NCI-H748 (cell line): Measurements from ENCODE around the gene MAPKAP1.

ENCODE experiments used
- DNase-seq: peaks from one replicate; lab custom pipeline; 2025; ENCODE audit not compliant: unreplicated experiment; lab: John Stamatoyannopoulos, UW

MAPKAP1 gene

DNA sequence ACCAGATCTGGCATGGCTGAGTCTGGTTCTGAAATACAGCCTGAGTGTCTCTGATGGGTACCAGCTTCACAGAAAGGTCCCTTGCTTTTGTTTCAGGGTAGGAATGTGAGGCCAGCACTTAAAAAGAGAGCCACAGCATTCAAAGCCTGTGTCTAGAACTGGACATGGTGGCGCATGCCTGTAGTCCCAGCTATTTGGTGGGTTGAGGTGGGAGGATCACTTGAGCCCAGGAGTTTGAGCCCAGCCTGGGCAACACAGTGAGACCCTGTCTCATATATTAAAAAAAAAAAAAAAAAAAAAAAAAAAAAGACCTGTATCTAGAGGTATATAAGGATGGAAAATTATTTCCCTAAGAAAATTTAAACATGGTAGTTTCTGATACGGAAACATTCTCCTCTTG is 243.1 kb downstream of the MAPKAP1 start:
- DNase-seq: no peak

- no peak for DNase-seq
Observed at GRCh38 chr9:125462861-125463291, 244.1 kb downstream of the MAPKAP1 start.

GRCh38 chr9:125461636-125462190 is 245.3 kb downstream of the MAPKAP1 start:
- no peak for DNase-seq

DNA sequence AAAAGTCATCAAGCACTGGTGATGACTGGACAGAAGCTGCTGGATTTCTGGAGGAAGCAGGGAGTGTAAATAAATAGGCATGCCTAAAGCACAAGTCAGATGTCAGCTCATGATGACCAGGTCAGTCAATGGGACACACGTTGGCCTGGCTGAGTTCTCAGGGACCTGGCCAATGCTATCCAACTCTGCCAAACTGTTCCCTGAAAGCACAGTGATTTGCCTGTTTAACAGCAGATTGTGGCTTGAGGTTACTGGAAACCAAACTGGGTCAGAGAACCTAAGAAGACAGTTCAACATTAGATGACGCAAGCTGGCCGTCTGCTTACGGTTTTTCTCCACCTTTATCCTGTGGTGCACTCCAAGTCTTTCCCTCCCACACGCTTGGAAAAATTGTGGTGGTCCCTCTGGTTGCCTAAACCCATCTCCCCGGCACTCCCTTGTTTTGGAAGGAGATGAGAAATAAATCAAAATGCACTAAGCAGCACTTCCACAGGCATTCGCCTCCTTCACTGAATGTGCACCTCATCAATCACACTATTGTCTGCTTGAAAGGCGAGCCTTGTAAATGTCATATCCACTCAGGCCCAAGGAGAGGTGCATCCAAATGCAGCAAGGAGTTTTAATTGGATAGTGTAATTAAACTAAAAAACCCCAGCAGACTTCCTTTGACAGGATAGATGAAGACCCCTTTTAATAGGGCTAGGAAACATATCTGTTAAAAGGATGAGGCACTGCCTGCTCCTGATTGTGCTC is 245.9 kb downstream of the MAPKAP1 start:
- DNase-seq: no peak

DNA sequence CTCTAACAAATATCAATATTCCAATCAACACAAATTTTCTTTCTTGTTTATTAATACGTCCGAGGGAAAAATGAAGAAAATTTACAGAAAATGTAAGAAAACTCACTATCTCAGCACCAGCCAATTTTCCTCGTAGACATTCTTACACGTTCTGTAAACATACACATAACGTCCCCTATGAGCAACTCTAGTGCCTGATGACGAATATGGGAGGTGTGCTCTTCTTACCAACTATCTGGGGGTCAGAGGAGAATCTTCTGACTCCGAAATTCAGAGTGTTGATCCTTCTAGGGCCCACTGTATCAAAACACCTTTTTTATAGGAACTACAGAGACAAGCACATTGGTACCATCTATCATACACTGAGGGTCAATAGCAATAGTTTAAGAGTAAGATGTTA is 246.7 kb downstream of the MAPKAP1 start:
- DNase-seq: no peak

DNA sequence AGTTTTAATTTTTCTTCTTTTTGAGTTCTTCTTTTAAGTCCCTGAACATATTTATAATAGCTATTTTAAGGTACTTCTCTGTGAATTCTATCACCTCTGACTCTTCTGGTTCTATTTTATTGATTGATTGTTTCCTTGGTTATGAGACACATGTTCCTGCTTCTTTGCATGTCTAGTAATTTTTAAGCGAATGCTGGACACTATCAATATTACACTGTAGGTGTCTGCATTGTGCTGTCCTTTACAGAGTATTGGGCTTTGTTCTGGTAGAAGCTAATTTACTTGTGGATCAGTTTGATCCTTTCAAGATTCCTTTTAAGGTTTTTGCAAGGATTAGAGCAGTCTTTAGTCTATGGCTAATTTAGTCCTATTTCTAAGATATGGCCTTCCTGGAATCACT is 249.7 kb downstream of the MAPKAP1 start:
- no peak for DNase-seq

DNA sequence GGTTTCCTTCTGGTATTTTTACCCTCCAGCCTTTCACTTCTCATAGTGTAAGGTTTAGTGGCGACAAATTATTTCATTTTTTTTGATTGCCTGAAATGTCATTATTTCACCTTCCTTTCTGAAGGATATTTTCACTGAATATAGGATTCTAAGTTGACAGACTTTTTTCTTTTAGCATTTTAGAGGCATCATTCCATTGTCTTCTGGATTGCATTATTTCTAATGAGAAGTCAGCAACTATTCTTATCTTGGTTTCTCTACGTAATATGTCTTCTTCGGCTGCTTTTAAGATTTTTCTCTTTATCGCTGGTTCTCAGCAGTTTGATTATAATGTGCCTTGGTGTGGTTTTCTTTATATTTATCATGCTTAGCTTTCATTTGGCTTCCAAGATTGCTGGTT is 251.1 kb downstream of the MAPKAP1 start:
- DNase-seq: no peak

DNA sequence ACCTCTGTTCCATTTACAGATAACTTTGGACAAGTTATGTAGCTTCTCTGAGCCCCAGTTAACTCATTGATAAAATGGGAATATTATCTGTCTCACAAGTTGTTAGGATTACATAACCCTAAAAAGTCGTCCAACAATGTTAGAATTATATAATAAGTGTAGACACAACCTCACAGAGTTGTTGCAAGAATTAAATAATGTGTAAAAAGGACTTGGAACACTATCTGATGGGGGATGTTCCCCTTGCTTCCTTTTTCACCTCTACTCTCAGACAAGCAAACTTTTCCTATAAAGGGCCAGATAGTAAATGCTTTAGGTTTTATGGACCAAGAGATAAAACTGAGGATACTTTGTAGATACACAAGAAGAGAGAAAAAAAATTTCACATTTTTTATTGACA is 251.9 kb downstream of the MAPKAP1 start:
- DNase-seq: no peak

DNA sequence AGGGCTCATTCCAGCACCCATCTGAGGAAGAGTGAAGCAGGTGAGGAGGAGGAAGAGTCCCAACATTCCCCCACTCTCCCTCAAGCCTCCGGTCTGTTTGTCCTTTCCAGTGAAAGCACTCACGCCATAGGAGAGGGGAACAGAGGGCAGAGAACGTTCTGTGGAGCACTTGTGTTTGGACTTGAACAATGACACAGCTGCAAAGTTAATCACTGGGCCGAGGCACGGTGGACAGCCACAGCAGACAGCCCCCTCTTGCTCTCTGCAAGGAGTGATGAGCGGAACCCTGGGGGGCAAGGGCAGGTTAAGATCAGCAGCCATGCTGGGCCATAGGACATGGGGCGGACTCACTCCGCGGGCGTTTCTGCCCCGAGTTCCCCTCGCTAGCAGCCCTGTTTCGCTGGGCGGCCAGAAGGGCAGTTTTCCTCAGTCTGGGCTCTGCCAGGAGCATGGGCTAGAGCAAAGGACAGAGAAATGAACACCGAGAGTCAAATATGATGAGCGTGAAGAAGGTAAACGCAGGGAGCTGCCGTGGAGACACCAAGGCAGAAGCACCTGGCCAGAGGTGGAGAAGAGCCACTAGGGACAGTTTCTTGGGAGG is 259.7 kb downstream of the MAPKAP1 start:
- no peak for DNase-seq

DNA sequence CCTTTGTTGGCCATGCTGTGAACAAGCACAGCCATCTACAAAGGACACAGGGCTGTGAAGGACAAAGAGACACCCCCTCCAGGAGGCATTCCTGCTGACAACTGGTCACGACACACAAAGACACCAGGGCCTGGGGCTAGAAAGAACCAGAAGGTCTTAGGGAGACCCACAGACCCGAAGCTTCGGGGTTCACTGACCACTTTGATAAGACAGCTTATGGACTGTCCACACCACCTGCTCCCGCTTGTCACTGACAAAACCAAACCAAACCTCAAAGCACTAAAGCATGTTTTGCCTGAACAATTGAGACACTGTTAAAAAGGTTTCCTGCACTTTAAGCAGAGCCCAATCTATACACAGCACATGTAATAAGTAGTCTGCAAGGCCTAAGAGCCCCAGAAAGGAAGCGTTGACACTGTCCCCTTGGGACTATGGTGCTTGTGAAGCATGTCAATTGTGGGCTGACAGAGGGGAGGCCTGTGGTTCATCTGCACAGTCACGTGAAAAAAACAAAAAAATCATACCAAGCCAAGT is 260.4 kb downstream of the MAPKAP1 start:
- DNase-seq: no peak

GRCh38 chr9:125444956-125445506 is 262.0 kb downstream of the MAPKAP1 start:
- DNase-seq: no peak

DNA sequence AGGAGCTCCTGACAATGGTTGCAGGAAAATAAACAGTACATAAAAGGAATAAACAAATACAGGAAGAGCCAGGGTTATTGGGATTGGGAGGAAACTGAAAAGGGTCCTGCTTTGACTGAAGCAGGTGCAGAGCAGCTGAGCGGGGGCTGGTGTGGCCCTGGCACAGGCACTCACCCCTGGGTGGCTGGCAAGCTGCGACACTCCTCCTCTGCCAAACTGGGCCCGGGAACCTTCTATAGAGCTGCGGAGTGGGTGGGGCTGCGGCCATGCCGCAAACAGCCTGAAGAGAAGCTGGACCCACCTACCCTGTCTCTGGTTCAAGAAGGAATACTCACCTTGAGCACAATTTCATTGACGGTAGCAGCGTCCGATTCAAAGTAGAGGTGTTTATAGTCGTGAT is 262.8 kb downstream of the MAPKAP1 start:
- DNase-seq: peak; percentile 15

GRCh38 chr9:125443367-125443766 is 263.6 kb downstream of the MAPKAP1 start:
- DNase-seq: no peak

GRCh38 chr9:125442452-125442851 is 264.6 kb downstream of the MAPKAP1 start:
- no peak for DNase-seq

DNA sequence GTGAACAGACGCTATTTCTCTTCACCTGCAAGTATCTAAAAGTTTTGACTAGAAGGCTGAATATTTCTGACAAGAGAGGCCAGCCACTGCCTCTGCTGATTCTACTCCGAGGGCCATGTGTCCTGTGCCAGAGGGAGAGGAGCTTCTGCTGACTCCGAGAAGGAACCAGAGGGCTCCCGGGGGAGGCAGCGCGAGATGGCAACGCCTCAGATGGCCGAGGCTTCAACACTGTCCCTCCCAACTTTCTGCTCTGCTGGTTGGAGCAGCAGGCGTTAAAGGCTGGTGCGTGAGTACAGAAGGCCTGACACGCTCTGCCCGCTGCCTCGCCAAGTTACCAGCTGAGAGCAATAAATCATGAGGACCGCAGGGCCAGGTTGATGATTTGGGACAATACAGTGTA is 266.6 kb downstream of the MAPKAP1 start:
- peak; percentile 28 for DNase-seq

- DNase-seq: no peak
Observed at GRCh38 chr9:125439434-125440272, 267.4 kb downstream of the MAPKAP1 start.

GRCh38 chr9:125438506-125439433 is 268.2 kb downstream of the MAPKAP1 start:
- no peak for DNase-seq

DNA sequence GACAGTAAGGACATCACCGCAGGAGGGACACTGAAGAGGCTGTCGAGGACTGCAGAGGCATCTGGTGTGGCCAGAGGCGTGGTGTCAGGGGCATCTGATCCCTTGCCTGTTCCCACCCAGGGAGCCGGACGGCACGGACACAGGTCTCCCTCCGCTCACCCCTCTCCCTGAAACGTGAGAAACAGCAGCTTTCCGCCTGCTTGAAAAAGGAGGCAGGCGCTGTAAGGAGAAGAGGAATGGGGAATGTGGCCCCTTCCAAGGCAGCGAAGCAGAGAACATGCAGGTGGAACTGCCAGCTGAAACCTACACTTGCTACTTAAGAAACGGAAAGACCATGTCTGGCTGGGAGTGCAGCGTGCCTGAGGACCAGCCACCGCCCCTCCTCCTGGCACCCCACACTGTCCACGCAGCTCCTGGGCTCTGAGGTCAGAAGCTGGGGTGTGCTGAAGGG is 269.2 kb downstream of the MAPKAP1 start:
- DNase-seq: no peak

- no peak for DNase-seq
Observed at GRCh38 chr9:125436613-125437443, 270.2 kb downstream of the MAPKAP1 start.
